ENCODE measurements around the gene HABP4.

Gene HABP4

DNA sequence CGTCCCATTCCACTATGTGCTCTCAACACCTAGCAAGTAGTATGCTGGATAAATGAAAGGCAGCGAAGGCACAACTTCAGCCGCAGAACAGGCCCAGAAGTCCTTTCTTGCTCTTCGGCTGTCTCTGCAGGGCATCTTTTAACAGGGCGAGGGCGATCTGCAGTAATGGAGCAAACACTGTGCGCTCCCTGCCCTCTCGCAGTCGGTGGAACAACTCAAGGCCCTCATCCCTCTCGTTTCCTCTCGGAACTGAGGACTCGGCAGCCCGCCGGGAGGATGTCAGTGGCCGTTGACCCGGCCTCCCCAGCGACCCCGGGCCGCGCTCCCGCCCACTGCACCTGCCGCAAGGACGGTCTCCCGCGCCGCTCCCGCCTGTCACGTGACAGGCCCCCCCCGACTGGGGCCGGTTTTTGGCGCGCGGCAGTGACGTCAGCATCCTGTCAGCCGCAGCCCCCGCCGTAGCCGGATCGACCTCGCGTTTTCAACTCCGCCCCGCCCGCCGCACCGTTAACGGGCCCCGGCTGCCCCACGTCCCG, 32.9 kb upstream of the HABP4 start:
- H3K4me3 ChIP-seq (ENCODE audit: low read depth, low read length) = peak overlapping the region; percentile 96
- TF ChIP-seq CTCF (IDR thresholded peaks at IDR 0.05; ENCODE audit: borderline replicate concordance, insufficient read depth, low read depth, low read length) = no peak

GRCh38 chr9:96417661-96418082, 32.3 kb upstream of the HABP4 start:
- H3K4me3 ChIP-seq (ENCODE audit: low read depth, low read length) = peak overlapping the region; percentile 96
- no peak for TF ChIP-seq CTCF (IDR thresholded peaks at IDR 0.05; ENCODE audit: borderline replicate concordance, insufficient read depth, low read depth, low read length)

DNA sequence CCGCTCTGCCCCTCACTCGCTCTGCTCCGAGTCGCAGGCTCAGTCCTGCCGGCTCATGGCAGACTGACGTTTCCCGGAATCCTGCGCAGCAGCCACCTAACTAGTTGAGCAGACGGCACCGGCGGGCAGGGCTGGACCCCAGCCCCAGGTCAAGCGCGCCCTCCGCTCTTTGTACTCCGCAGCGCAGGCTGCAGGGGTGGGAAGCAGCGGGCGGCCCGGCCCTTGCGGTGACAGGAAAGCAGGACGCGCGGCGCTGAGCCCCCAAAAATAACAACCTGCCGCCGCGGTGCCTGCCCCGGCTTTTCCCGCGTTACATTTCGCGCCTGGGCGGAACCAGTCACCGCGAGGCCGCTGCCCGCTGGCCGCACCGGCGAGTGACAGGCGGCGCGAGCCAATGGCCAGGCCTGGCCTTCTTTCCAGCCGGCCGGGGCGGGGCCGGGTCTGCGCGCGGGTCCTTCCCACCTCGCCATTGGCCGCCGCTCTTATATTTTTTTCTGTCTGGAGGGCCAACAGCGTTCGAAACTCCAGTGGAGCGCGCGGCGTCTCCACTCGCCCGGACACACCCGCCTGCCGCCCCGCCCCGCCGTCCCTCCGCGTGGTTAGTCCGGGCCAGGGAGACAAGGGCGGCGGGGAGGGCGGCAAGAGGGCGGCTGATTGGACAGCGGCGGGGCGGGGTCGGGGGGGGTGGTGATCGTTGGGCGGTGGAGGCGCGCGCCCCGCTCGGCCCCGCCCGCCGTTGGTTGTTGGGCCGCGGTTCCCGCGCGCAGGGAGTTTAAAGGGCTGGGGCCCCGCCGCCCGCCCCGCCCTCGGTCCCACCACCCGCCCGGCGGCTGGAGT, 31.7 kb upstream of the HABP4 start, which contains the start of gene ZNF367:
Gene ZNF367, minus strand, starts transcription at position 288 of the 837 bp plus-strand sequence. CDS start 338 bp downstream, outside the sequence.
- TF ChIP-seq CTCF (IDR thresholded peaks at IDR 0.05; ENCODE audit: borderline replicate concordance, insufficient read depth, low read depth, low read length) = no peak
- H3K4me3 ChIP-seq (ENCODE audit: low read depth, low read length) = peak within 1 kb of the TSS; percentile 96

DNA sequence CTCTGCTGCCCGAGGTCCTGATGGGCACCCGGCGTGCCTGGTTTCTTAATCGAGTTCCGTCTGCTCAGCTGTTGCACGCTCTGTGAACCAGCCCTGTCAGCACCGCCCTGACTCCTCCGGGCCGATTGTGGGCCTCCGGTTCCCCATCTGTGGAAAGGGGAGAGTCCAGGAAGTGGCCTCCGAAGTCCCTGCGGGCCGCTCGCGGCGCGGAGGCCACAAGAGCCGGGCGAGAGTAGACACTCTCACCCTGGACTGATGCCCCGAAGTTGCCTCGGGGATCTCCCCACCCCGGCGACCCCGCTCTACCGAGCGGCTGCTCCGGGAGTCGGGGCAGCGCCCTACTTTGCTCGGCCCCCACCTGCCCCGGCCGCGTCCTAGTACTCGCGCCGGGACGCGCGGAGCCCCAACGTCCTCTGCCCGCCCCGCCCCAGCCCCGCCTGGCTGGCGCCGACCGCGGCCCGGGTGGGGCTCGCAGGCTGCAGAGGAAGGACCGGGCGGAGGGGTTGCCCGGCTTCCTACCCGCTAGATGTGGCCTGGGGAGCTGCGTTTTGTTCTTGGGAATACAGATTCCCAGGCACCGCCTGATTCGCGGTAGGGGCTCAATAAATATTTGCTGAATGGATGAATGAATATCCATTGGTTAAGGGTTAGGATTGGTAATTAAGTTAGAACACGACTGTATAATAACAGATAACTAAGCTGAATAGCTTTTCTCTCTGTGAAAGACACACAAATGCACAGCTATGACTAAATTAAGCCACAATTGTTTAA, 30.9 kb upstream of the HABP4 start:
- TF ChIP-seq CTCF (IDR thresholded peaks at IDR 0.05; ENCODE audit: borderline replicate concordance, insufficient read depth, low read depth, low read length) = no peak
- H3K4me3 ChIP-seq (ENCODE audit: low read depth, low read length) = peak overlapping the region; percentile 89

DNA sequence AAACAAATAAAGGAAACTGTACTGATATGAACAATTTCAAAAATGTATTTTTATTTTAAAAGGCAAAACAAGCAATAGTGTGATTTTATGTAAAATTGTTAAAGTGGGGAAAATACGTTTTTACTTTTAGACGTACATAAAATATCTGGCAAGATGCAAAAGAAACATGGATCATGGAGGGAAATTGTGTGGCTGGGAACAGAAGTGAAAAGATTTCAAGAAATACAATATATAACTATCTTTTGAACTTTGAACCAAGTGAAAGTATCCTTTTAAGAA, 30.3 kb upstream of the HABP4 start:
- TF ChIP-seq CTCF (IDR thresholded peaks at IDR 0.05; ENCODE audit: borderline replicate concordance, insufficient read depth, low read depth, low read length) = no peak
- peak overlapping the region; percentile 89 for H3K4me3 ChIP-seq (ENCODE audit: low read depth, low read length)

GRCh38 chr9:96420468-96421219, 29.3 kb upstream of the HABP4 start:
- TF ChIP-seq CTCF (IDR thresholded peaks at IDR 0.05; ENCODE audit: borderline replicate concordance, insufficient read depth, low read depth, low read length) = no peak
- no peak overlapping the region for H3K4me3 ChIP-seq (ENCODE audit: low read depth, low read length)

Data from GM12875 (cell line).